Fibroblast of lung (primary cell): ENCODE data around the gene MACROD2. TPM values are rescaled to one million over a fixed set of nuclear protein-coding genes. Genes with fewer than 3 reads are reported as not detected.

Experiments
- DNase-seq, 2 donors: peaks; one replicate each; pipeline versions ENCODE4 v3.0.0 to v3.0.0-alpha.2; 2010; ENCODE audit warnings: low read depth in 2 of 2
- H2AFZ ChIP-seq: 2 replicates; pipeline ENCODE4 v1.5.1; 2012; ENCODE audit warnings: low read length, control low read depth, inconsistent platforms
- H3K27ac ChIP-seq: 2 replicates; pipeline ENCODE4 v1.5.1; 2011; ENCODE audit warnings: low read length, control low read depth; ENCODE audit not compliant: insufficient read depth
- H3K27me3 ChIP-seq: 2 replicates; pipeline ENCODE4 v1.5.1; 2011; ENCODE audit warnings: mild to moderate bottlenecking, low read length; ENCODE audit not compliant: control insufficient read depth, insufficient read depth
- H3K36me3 ChIP-seq: 2 replicates; pipeline ENCODE4 v1.5.1; 2011; ENCODE audit warnings: low read length; ENCODE audit not compliant: control insufficient read depth, insufficient read depth
- H3K4me1 ChIP-seq: 2 replicates; pipeline ENCODE4 v1.5.1; 2011; ENCODE audit warnings: low read length; ENCODE audit not compliant: control insufficient read depth, insufficient read depth; ENCODE audit errors: extremely low read depth
- H3K4me2 ChIP-seq: 2 replicates; pipeline ENCODE4 v1.5.1; 2011; ENCODE audit warnings: low read length, control low read depth; ENCODE audit not compliant: insufficient read depth; ENCODE audit errors: extremely low read depth
- H3K4me3 ChIP-seq, 4 experiments: fragments of 200-600 bp in 1 of 4; sonication (generic) in 1 of 4; replicated peaks in 1 of 4; 2 replicates each; pipeline ENCODE4 v1.5.1; 2011 to 2016; ENCODE audit warnings: low read length in 4 of 4, low read depth in 3 of 4, mild to moderate bottlenecking in 3 of 4, control low read depth in 2 of 4, inconsistent platforms in 1 of 4, mixed read lengths in 1 of 4; ENCODE audit not compliant: insufficient read depth in 1 of 4; ENCODE audit errors: control extremely low read depth in 1 of 4
- H3K79me2 ChIP-seq: 2 replicates; pipeline ENCODE4 v1.5.1; 2012; ENCODE audit warnings: mild to moderate bottlenecking, low read length, inconsistent platforms; ENCODE audit not compliant: control insufficient read depth, insufficient read depth
- H3K9ac ChIP-seq: 2 replicates; pipeline ENCODE4 v1.5.1; 2011; ENCODE audit warnings: mild to moderate bottlenecking, low read length, control low read depth; ENCODE audit not compliant: insufficient read depth
- H3K9me3 ChIP-seq: 2 replicates; pipeline ENCODE4 v1.5.1; 2012; ENCODE audit warnings: low read depth, low read length; ENCODE audit not compliant: control insufficient read depth, insufficient read depth
- H4K20me1 ChIP-seq: 2 replicates; pipeline ENCODE4 v1.5.1; 2011; ENCODE audit warnings: low read length; ENCODE audit not compliant: control insufficient read depth, insufficient read depth; ENCODE audit errors: extremely low read depth
- CTCF ChIP-seq, 2 donors: IDR thresholded peaks in 1 of 2; conservative IDR thresholded peaks in 1 of 2; 1 replicate in 1 of 2; 2 replicates in 1 of 2; pipeline ENCODE4 v1.5.1; 2011 to 2012; ENCODE audit warnings: low read length in 2 of 2, control low read depth in 1 of 2, inconsistent platforms in 1 of 2, low read depth in 1 of 2, mild to moderate bottlenecking in 1 of 2
- EZH2 ChIP-seq: IDR thresholded peaks from 2 replicates; pipeline ENCODE4 v1.5.1; 2012; ENCODE audit warnings: low read length, control low read depth, mild to moderate bottlenecking; ENCODE audit errors: missing control alignments
- polyA plus RNA-seq, 2 donors: library from polyadenylated mRNA; depleted of rRNA in 1 of 2; stranded (reverse) in 1 of 2; unstranded in 1 of 2; fragments of >200 nt; gene quantifications; 2 replicates each; pipeline ENCODE4 v1.2.1, GENCODE V29; 2011 to 2012; ENCODE audit warnings: missing spikeins in 1 of 2
- total RNA-seq: library from RNA; depleted of rRNA; stranded (reverse); fragments of >200 nt; gene quantifications from 2 replicates; pipeline ENCODE4 v1.2.1, GENCODE V29; 2014

MACROD2 gene
- total and polyA plus RNA-seq, 2 donors (not counting 1 experiment from before 2014, with no cell fraction given): 0.54 to 1.7 TPM

GRCh38 chr20:14882157-14882556 lies 886.8 kb downstream of the MACROD2 start:
- Histone ChIP-seq H3K4me2 (no peak overlapping the region), H3K27ac (no peak overlapping the region), H3K27me3 (no peaks in the 10 kb centered on the region), H4K20me1 (no peaks in the 10 kb centered on the region), H3K36me3 (no peaks in the 10 kb centered on the region), H3K9me3 (no peaks in the 10 kb centered on the region), H3K9ac (no peak overlapping the region), H3K4me3 (no peak overlapping the region), H2AFZ (no peak overlapping the region), H3K4me1 (no peaks in the 10 kb centered on the region), H3K79me2 (no peaks in the 10 kb centered on the region)
- DNase-seq: no peak
- TF ChIP-seq CTCF (conservative IDR thresholded peaks at IDR 0.05 in 1 of 2, IDR thresholded peaks at IDR 0.05 in 1 of 2; ENCODE audit: low read depth in 1 of 2, low read length in 2 of 2): no peak
- TF ChIP-seq EZH2: no peak

- Histone ChIP-seq H3K9ac (no peak overlapping the region), H3K27ac (no peak overlapping the region), H4K20me1 (no peaks in the 10 kb centered on the region), H3K4me2 (no peak overlapping the region), H3K27me3 (no peaks in the 10 kb centered on the region), H2AFZ (no peak overlapping the region), H3K4me3 (no peak overlapping the region), H3K9me3 (no peaks in the 10 kb centered on the region), H3K79me2 (no peaks in the 10 kb centered on the region), H3K4me1 (no peaks in the 10 kb centered on the region), H3K36me3 (no peaks in the 10 kb centered on the region)
- TF ChIP-seq EZH2: no peak
- TF ChIP-seq CTCF (conservative IDR thresholded peaks at IDR 0.05 in 1 of 2, IDR thresholded peaks at IDR 0.05 in 1 of 2; ENCODE audit: low read depth in 1 of 2, low read length in 2 of 2): no peak
- no peak for DNase-seq
These were observed 887.5 kb downstream of the MACROD2 start for GRCh38 chr20:14882846-14883245.

GRCh38 chr20:14883324-14883723 lies 888.0 kb downstream of the MACROD2 start:
- Histone ChIP-seq H3K4me3 (no peak overlapping the region), H3K79me2 (no peaks in the 10 kb centered on the region), H3K4me2 (no peak overlapping the region), H3K9me3 (no peaks in the 10 kb centered on the region), H4K20me1 (no peaks in the 10 kb centered on the region), H3K36me3 (no peaks in the 10 kb centered on the region), H2AFZ (no peak overlapping the region), H3K4me1 (no peaks in the 10 kb centered on the region), H3K27ac (no peak overlapping the region), H3K9ac (no peak overlapping the region), H3K27me3 (no peaks in the 10 kb centered on the region)
- TF ChIP-seq CTCF (conservative IDR thresholded peaks at IDR 0.05 in 1 of 2, IDR thresholded peaks at IDR 0.05 in 1 of 2; ENCODE audit: low read depth in 1 of 2, low read length in 2 of 2) (no peak), EZH2 (no peak)
- no peak for DNase-seq
